Measurements from ENCODE around the gene CNGB1. TPM values are rescaled to one million over a fixed set of nuclear protein-coding genes. Genes with fewer than 3 reads are reported as not detected.

Gene CNGB1
- total and polyA plus RNA-seq, 7 experiments from 2014 or later = not detected

DNA sequence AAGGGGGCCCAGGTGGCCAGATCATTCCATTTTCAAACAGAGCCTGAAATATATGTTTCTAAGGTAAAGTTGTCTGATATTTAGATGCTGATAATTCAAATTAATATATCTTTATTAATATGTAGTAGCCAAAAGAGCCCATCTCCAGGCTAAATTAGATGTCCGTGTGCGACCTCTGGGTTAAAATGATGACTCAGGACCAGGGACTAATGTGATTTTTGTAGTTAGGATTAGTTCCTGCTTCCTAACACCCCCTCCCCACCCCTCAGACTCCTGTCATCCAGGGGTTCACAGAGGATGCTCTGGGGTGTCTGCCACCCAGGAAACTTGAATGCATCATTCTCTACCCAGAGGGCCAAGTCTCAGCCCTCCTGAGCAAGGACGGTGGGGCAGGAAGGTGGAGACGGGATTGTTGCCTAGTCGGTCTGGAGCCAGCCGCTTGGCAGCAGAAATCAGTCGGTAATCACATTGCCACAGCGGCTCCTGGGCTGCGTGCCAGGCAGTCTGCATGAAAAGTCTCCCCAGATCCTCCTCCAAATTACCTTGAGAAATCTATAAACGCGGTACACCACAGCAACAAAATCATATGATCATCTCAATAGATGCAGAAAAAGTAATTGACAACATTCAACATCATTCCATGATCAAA, 29.8 kb downstream of the CNGB1 start:
- ChIA-PET POLR2A (no interaction called here), CTCF (no interaction called here)
- Histone ChIP-seq H3K9me3 (ENCODE audit: control insufficient read depth in 2 of 3, low read length in 3 of 3) (no peaks in the 10 kb centered on the region), H3K4me3 (ENCODE audit: low read length) (no peak overlapping the region), H3K27ac (ENCODE audit: low read depth, low read length) (no peak overlapping the region), H3K27me3 (ENCODE audit: control insufficient read depth in 2 of 2, insufficient read depth in 2 of 2, low read length in 2 of 2) (no peaks in the 10 kb centered on the region), H3K36me3 (ENCODE audit: control insufficient read depth in 2 of 3, insufficient read depth in 3 of 3, low read length in 3 of 3) (no peaks in the 10 kb centered on the region), H3K4me1 (ENCODE audit: control insufficient read depth in 2 of 2, insufficient read depth in 2 of 2, low read length in 2 of 2) (no peaks in the 10 kb centered on the region)
- Mint-ChIP-seq H3K36me3 (no peaks in the 10 kb centered on the region), H3K9me3 (no peaks in the 10 kb centered on the region), H3K4me1 (peaks cover 0 to 2% (median 0%) of the 10 kb centered on the region in 7 donors), H3K27ac (no peak overlapping the region), H3K4me3 (no peak overlapping the region), H3K27me3 (peaks cover 0 to 16% (median 0%) of the 10 kb centered on the region in 5 donors)
- intact Hi-C loops (cut with micrococcal nuclease) = no loop called here
- DNase-seq = no peak
- ATAC-seq = no peak

DNA sequence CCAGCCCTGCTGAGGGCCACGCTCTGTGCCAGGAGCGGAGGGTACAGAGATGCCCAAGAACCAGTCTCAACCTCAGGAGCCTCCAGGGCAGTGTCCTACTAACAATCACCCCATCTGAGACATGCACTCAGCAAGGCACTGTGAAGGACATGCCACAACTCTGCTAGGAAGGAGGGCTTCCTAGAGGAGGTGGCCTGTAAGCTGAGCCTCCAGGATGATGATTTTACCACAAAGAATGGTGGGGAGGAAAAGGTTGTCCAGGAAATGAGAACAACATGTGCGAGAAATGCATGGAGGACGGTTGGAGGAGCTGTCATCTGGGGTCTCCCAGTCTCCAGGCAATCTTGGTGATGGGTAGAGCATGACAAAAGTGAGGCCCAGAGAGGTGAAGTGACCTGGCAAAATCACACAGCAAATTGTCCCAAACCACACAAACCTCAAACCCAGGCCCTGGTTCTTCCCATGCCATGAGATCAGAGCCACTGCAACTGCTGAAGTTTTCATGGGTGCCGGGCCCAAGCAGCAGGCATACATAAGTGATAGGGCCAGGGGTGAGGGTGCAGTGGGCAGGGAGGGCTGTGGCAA, 30.5 kb downstream of the CNGB1 start:
- Histone ChIP-seq H3K27me3 (ENCODE audit: control insufficient read depth in 2 of 2, insufficient read depth in 2 of 2, low read length in 2 of 2) (no peaks in the 10 kb centered on the region), H3K4me3 (ENCODE audit: low read length) (no peak overlapping the region), H3K9me3 (ENCODE audit: control insufficient read depth in 2 of 3, low read length in 3 of 3) (no peaks in the 10 kb centered on the region), H3K27ac (ENCODE audit: low read depth, low read length) (no peak overlapping the region), H3K36me3 (ENCODE audit: control insufficient read depth in 2 of 3, insufficient read depth in 3 of 3, low read length in 3 of 3) (no peaks in the 10 kb centered on the region), H3K4me1 (ENCODE audit: control insufficient read depth in 2 of 2, insufficient read depth in 2 of 2, low read length in 2 of 2) (no peaks in the 10 kb centered on the region)
- H3K9me3 Mint-ChIP-seq = no peaks in the 10 kb centered on the region
- ChIA-PET POLR2A (no interaction called here), CTCF (no interaction called here)
- ATAC-seq (no peak), DNase-seq (no peak)
- H3K36me3 Mint-ChIP-seq = no peaks in the 10 kb centered on the region
- peaks cover 0 to 16% (median 0%) of the 10 kb centered on the region in 5 donors for H3K27me3 Mint-ChIP-seq
- intact Hi-C loops (cut with micrococcal nuclease) = no loop called here
- H3K27ac Mint-ChIP-seq = peak overlapping the region in 1 of 9 donors; percentile 32
- no peak overlapping the region for H3K4me3 Mint-ChIP-seq
- H3K4me1 Mint-ChIP-seq = peaks cover 0 to 2% (median 0%) of the 10 kb centered on the region in 7 donors

DNA sequence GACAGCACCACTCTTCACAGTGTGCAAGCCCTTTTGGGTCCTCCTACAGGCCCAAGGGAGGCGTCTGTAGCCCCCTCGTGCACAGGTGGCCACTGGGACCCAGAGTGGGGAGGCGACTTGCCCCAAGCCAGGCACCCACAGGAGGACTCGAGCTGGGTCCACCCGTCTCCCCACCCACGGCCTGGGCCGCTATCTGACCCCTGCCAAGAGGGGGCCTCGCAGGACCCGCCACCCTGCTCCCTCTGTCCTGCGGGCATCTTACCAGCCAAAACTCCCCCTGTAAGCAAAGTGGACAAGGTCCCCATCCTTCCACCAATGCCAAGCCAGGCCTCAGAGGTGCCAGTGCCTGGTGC, 31.1 kb downstream of the CNGB1 start:
- POLR2A ChIA-PET = no interaction called here
- no peak for ATAC-seq
- H3K4me3 Mint-ChIP-seq = no peak overlapping the region
- Histone ChIP-seq H3K27me3 (ENCODE audit: control insufficient read depth in 2 of 2, insufficient read depth in 2 of 2, low read length in 2 of 2) (no peaks in the 10 kb centered on the region), H3K4me1 (ENCODE audit: control insufficient read depth in 2 of 2, insufficient read depth in 2 of 2, low read length in 2 of 2) (no peaks in the 10 kb centered on the region), H3K36me3 (ENCODE audit: control insufficient read depth in 2 of 3, insufficient read depth in 3 of 3, low read length in 3 of 3) (no peaks in the 10 kb centered on the region), H3K9me3 (ENCODE audit: control insufficient read depth in 2 of 3, low read length in 3 of 3) (no peaks in the 10 kb centered on the region), H3K27ac (ENCODE audit: low read depth, low read length) (no peak overlapping the region), H3K4me3 (ENCODE audit: low read length) (no peak overlapping the region)
- H3K9me3 Mint-ChIP-seq = no peaks in the 10 kb centered on the region
- CTCF ChIA-PET = no interaction called here
- intact Hi-C loops (cut with micrococcal nuclease) = no loop called here
- H3K27me3 Mint-ChIP-seq = peaks cover 0 to 16% (median 0%) of the 10 kb centered on the region in 5 donors
- H3K27ac Mint-ChIP-seq = no peak overlapping the region
- peaks cover 0 to 2% (median 0%) of the 10 kb centered on the region in 7 donors for H3K4me1 Mint-ChIP-seq
- H3K36me3 Mint-ChIP-seq = no peaks in the 10 kb centered on the region
- no peak for DNase-seq

DNA sequence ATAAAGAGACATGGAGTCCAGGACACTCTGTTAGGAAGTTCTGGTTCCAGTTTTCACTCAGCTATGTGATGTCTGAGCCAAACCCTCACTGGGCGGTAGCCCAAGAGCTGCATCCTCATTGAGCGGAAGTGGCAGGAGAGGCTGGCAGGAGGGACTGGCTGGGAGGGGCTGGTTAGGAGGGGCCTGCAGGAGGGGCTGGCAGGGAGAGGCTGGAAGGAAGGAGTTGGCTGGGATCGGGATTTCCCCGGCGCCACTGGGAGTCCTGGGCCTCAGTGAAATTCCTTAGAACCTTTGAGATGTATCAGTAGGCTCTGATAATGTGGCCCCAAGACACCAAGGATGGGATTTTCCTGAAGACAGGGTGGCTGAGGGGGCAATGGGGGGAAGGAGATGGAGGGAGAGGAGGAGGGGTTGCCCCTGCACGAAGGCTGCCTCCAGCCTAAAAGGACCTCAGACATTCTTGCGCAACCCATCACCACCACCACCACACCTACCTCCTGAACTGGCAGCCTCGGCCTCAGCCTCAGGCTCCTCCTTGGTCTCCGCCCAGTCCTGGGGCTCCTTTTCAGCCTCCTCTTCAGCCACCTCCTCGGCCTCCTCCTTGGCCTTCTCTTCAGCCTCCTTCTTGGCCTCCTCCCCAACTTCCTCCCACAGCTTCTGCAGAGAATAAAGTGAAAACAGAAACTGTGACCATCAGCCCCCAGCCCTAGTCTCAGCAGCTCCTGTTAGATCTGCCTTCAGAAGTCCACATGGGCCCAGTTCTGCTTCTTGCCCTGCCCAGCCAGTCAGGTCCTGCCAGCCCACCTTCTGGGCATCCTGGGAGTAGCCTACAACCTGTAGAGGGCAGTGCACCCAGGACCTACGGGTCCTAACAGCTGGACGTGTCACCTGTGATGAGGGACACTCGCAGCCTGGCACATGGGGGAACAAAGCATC, 31.7 kb downstream of the CNGB1 start:
- ATAC-seq = no peak
- Histone ChIP-seq H3K9me3 (ENCODE audit: control insufficient read depth in 2 of 3, low read length in 3 of 3) (no peaks in the 10 kb centered on the region), H3K4me1 (ENCODE audit: control insufficient read depth in 2 of 2, insufficient read depth in 2 of 2, low read length in 2 of 2) (no peaks in the 10 kb centered on the region), H3K27me3 (ENCODE audit: control insufficient read depth in 2 of 2, insufficient read depth in 2 of 2, low read length in 2 of 2) (no peaks in the 10 kb centered on the region), H3K36me3 (ENCODE audit: control insufficient read depth in 2 of 3, insufficient read depth in 3 of 3, low read length in 3 of 3) (no peaks in the 10 kb centered on the region), H3K27ac (ENCODE audit: low read depth, low read length) (no peak overlapping the region), H3K4me3 (ENCODE audit: low read length) (no peak overlapping the region)
- Mint-ChIP-seq H3K36me3 (no peaks in the 10 kb centered on the region), H3K4me3 (no peak overlapping the region), H3K27ac (peak overlapping the region in 1 of 9 donors; percentile 24), H3K4me1 (peaks cover 0 to 2% (median 0%) of the 10 kb centered on the region in 7 donors), H3K27me3 (peaks cover 0 to 15% (median 0%) of the 10 kb centered on the region in 5 donors), H3K9me3 (no peaks in the 10 kb centered on the region)
- no peak for DNase-seq
- intact Hi-C loops (cut with micrococcal nuclease) = no loop called here
- CTCF ChIA-PET = no interaction called here
- POLR2A ChIA-PET = no interaction called here

DNA sequence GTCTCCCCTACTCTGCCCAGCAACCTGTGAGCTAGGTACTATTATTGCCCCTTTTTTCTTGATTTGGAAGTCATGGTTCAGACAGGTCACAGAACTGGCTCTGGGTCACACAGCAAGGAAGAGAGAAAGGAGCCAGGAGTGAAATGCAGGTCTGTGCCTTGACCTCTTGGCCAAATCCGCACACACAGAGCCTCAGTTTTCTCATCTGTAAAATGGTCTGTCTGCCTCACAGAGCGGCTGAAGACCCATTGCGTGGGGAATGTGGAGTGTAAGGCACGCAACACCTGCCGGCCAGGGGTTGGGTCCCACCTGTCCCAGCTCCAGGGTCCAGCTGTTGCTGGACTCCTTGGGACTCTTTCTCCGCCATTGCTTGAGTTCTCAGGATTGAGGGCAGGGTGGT, 32.4 kb downstream of the CNGB1 start:
- intact Hi-C loops (cut with micrococcal nuclease) = no loop called here
- Histone ChIP-seq H3K27ac (ENCODE audit: low read depth, low read length) (no peak overlapping the region), H3K36me3 (ENCODE audit: control insufficient read depth in 2 of 3, insufficient read depth in 3 of 3, low read length in 3 of 3) (no peaks in the 10 kb centered on the region), H3K27me3 (ENCODE audit: control insufficient read depth in 2 of 2, insufficient read depth in 2 of 2, low read length in 2 of 2) (no peaks in the 10 kb centered on the region), H3K4me3 (ENCODE audit: low read length) (no peak overlapping the region), H3K9me3 (ENCODE audit: control insufficient read depth in 2 of 3, low read length in 3 of 3) (no peaks in the 10 kb centered on the region), H3K4me1 (ENCODE audit: control insufficient read depth in 2 of 2, insufficient read depth in 2 of 2, low read length in 2 of 2) (no peaks in the 10 kb centered on the region)
- DNase-seq (no peak), ATAC-seq (no peak)
- Mint-ChIP-seq H3K4me1 (peaks cover 0 to 2% (median 0%) of the 10 kb centered on the region in 7 donors), H3K36me3 (no peaks in the 10 kb centered on the region), H3K27me3 (peaks cover 0 to 13% (median 0%) of the 10 kb centered on the region in 5 donors), H3K4me3 (no peak overlapping the region), H3K9me3 (no peaks in the 10 kb centered on the region), H3K27ac (no peak overlapping the region)
- POLR2A ChIA-PET = no interaction called here
- CTCF ChIA-PET = no interaction called here

DNA sequence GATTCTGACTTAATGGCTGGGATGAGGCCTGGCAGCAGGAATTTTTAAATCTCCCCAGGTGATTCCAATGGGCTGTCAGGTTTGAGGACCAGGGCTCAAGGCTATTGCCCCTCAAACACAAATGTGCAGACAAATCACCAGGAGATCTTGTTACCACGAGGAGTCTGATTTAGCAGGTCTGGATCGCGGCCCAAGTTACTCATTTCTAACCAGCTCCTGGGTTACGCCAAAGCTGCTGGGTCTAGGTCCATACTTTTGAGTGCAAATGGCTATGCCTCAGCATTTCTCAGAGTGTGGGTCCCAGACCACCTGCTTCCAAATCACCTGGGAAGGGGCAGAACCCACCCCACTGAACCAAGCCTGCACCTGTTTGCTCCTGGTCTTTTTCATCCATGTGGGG, 33.1 kb downstream of the CNGB1 start:
- ChIA-PET POLR2A (no interaction called here), CTCF (no interaction called here)
- peaks cover 0 to 2% (median 0%) of the 10 kb centered on the region in 7 donors for H3K4me1 Mint-ChIP-seq
- DNase-seq (no peak), ATAC-seq (no peak)
- H3K36me3 Mint-ChIP-seq = no peaks in the 10 kb centered on the region
- Histone ChIP-seq H3K4me3 (ENCODE audit: low read length) (no peak overlapping the region), H3K4me1 (ENCODE audit: control insufficient read depth in 2 of 2, insufficient read depth in 2 of 2, low read length in 2 of 2) (no peaks in the 10 kb centered on the region), H3K27ac (ENCODE audit: low read depth, low read length) (no peak overlapping the region), H3K9me3 (ENCODE audit: control insufficient read depth in 2 of 3, low read length in 3 of 3) (no peaks in the 10 kb centered on the region), H3K36me3 (ENCODE audit: control insufficient read depth in 2 of 3, insufficient read depth in 3 of 3, low read length in 3 of 3) (no peaks in the 10 kb centered on the region), H3K27me3 (ENCODE audit: control insufficient read depth in 2 of 2, insufficient read depth in 2 of 2, low read length in 2 of 2) (no peaks in the 10 kb centered on the region)
- no peak overlapping the region for H3K27ac Mint-ChIP-seq
- H3K9me3 Mint-ChIP-seq = no peaks in the 10 kb centered on the region
- peaks cover 0 to 13% (median 0%) of the 10 kb centered on the region in 5 donors for H3K27me3 Mint-ChIP-seq
- H3K4me3 Mint-ChIP-seq = no peak overlapping the region
- intact Hi-C loops (cut with micrococcal nuclease) = no loop called here

All from naive thymus-derived CD4-positive, alpha-beta T cell (primary cell).